ENCODE data around the gene ZNF488.

GRCh38 chr10:47414227-47414592, 30.1 kb upstream of the ZNF488 start:
- no peak for TF ChIP-seq CTCF (IDR thresholded peaks at IDR 0.05; ENCODE audit: insufficient read depth, low read length)
- TF ChIP-seq REST (IDR thresholded peaks at IDR 0.05; ENCODE audit: insufficient replicate concordance, low read depth): no peak
- no peak for TF ChIP-seq POLR2AphosphoS5 (IDR thresholded peaks at IDR 0.05; ENCODE audit: low read depth)
